OCI-LY1 (cell line): ENCODE results near the gene NPC2.

Experiments
- H2AFZ ChIP-seq: fragments of 200-600 bp; sonication (generic), shearing (Covaris generic); 2 replicates; pipeline ENCODE4 v1.6.0; 2014; ENCODE audit warnings: antibody characterized with exemption, mild to moderate bottlenecking, low read length
- H3F3A ChIP-seq: fragments of 200-600 bp; sonication (generic), shearing (Covaris generic); 2 replicates; pipeline ENCODE4 v1.6.0; 2014; ENCODE audit warnings: mild to moderate bottlenecking, antibody characterized with exemption, low read length, moderate library complexity; ENCODE audit not compliant: insufficient read depth
- H3K27ac ChIP-seq: fragments of 200-600 bp; sonication (generic); 2 replicates; pipeline ENCODE4 v1.5.1; 2014; ENCODE audit warnings: low read length, mixed run types, mild to moderate bottlenecking, low read depth; ENCODE audit not compliant: poor library complexity, severe bottlenecking
- H3K27me3 ChIP-seq: fragments of 200-600 bp; sonication (generic); 2 replicates; pipeline ENCODE4 v1.6.0; 2014; ENCODE audit warnings: antibody characterized with exemption, mild to moderate bottlenecking, low read length, moderate library complexity; ENCODE audit not compliant: insufficient read depth
- H3K36me3 ChIP-seq: fragments of 200-600 bp; sonication (generic); 2 replicates; pipeline ENCODE4 v1.6.1; 2014; ENCODE audit warnings: mild to moderate bottlenecking, antibody characterized with exemption, low read length, moderate library complexity, mixed read lengths; ENCODE audit not compliant: insufficient read depth
- H3K4me1 ChIP-seq: fragments of 200-600 bp; sonication (generic); 2 replicates; pipeline ENCODE4 v1.5.1; 2014; ENCODE audit warnings: mild to moderate bottlenecking, low read length, moderate library complexity; ENCODE audit not compliant: insufficient read depth, severe bottlenecking
- H3K4me2 ChIP-seq: fragments of 200-600 bp; sonication (generic), shearing (Covaris generic); 2 replicates; pipeline ENCODE4 v1.6.1; 2014; ENCODE audit warnings: low read length
- H3K4me3 ChIP-seq: fragments of 200-600 bp; sonication (generic); 2 replicates; pipeline ENCODE4 v1.5.1; 2014; ENCODE audit warnings: low read length, low read depth, mild to moderate bottlenecking, mixed read lengths; ENCODE audit not compliant: poor library complexity, severe bottlenecking
- H3K79me2 ChIP-seq: fragments of 200-600 bp; shearing (Covaris generic); 2 replicates; pipeline ENCODE4 v1.6.1; 2016; ENCODE audit warnings: mixed run types, low read length, mixed read lengths; ENCODE audit not compliant: insufficient read depth
- H3K9ac ChIP-seq: fragments of 200-600 bp; sonication (generic), shearing (Covaris generic); 2 replicates; pipeline ENCODE4 v1.6.1; 2014; ENCODE audit warnings: mild to moderate bottlenecking, low read length, mixed read lengths
- H3K9me2 ChIP-seq: fragments of 200-600 bp; sonication (generic), shearing (Covaris generic); 2 replicates; pipeline ENCODE4 v1.6.1; 2014; ENCODE audit warnings: low read depth, mild to moderate bottlenecking, low read length, mixed read lengths
- H3K9me3 ChIP-seq: fragments of 200-600 bp; shearing (Covaris generic); 2 replicates; pipeline ENCODE4 v1.6.1; 2014; ENCODE audit warnings: low read length, mixed read lengths
- H4K20me1 ChIP-seq: fragments of 200-600 bp; sonication (generic), shearing (Covaris generic); 2 replicates; pipeline ENCODE4 v1.6.0; 2016; ENCODE audit warnings: mild to moderate bottlenecking, low read length; ENCODE audit not compliant: insufficient read depth
- CTCF ChIP-seq: fragments of 200-600 bp; sonication (generic), shearing (Covaris generic); IDR thresholded peaks from 2 replicates; pipeline ENCODE4 v1.5.1; 2017; ENCODE audit warnings: mild to moderate bottlenecking, antibody characterized with exemption, low read length, moderate library complexity, mixed read lengths
- EZH2 ChIP-seq: fragments of 200-600 bp; sonication (generic), shearing (Covaris generic); IDR thresholded peaks from 2 replicates; pipeline ENCODE4 v1.8.0; 2017; ENCODE audit warnings: borderline replicate concordance, mixed run types, mild to moderate bottlenecking, antibody characterized with exemption, low read length, moderate library complexity, mixed read lengths

The NPC2 gene

GRCh38 chr14:74527736-74528280 is 34.7 kb upstream of the NPC2 start:
- Histone ChIP-seq H3K4me3 (no peak overlapping the region), H3K36me3 (no peaks in the 10 kb centered on the region), H3K4me2 (no peak overlapping the region), H3K79me2 (no peaks in the 10 kb centered on the region), H3K9me3 (no peaks in the 10 kb centered on the region), H3K27ac (no peak overlapping the region), H3K27me3 (0 out of 2 replicates have a peak, but pooled peaks cover 4% of the 10 kb centered on the region), H3F3A (no peaks in the 10 kb centered on the region), H3K9ac (no peak overlapping the region), H3K9me2 (no peaks in the 10 kb centered on the region), H3K4me1 (no peaks in the 10 kb centered on the region), H4K20me1 (no peaks in the 10 kb centered on the region), H2AFZ (no peak overlapping the region)
- no peak for TF ChIP-seq CTCF
- no peak for TF ChIP-seq EZH2

DNA sequence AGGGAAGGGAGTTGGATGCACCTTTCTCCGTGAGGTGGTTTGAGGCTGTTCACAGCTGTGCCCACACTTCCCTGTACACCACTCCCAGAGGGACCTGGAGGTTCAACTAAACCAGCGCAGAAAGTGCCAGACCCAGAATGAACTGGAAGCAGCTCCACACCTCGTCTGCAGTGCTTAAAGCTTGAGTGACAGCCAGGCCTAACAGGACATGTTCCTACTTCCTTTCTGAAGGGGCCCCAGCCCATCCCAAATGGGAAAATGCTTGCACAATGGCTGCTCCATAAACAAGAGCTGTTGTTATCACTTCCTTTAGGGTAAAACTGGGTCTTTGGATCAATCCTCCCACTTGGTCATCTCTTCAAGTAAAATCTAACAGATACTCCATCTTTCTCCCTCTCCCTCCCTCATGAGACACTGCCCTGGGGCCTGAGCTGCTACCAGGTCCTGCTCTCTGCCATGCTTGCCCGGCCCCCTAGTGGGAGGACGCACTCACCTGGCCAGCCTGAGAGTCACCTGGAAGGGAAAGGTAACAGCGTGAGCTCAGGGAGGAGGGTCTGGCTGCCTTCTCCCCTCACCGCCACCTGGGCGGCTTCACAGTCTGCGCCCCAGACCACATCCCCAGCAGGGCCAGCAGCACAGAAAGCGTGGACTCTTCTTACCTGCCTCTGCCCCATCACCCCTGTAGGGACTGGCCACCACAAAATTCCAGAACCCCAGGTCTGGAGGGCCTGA is 33.9 kb upstream of the NPC2 start:
- no peak overlapping the region for H2AFZ ChIP-seq
- H4K20me1 ChIP-seq = no peaks in the 10 kb centered on the region
- H3K79me2 ChIP-seq = no peaks in the 10 kb centered on the region
- H3K9me2 ChIP-seq = no peaks in the 10 kb centered on the region
- no peaks in the 10 kb centered on the region for H3K4me1 ChIP-seq
- H3F3A ChIP-seq = no peaks in the 10 kb centered on the region
- 0 out of 2 replicates have a peak, but pooled peaks cover 7% of the 10 kb centered on the region for H3K27me3 ChIP-seq
- TF ChIP-seq EZH2 (no peak), CTCF (no peak)
- H3K9ac ChIP-seq = no peak overlapping the region
- no peak overlapping the region for H3K4me3 ChIP-seq
- no peaks in the 10 kb centered on the region for H3K9me3 ChIP-seq
- no peak overlapping the region for H3K4me2 ChIP-seq
- no peaks in the 10 kb centered on the region for H3K36me3 ChIP-seq
- H3K27ac ChIP-seq = no peak overlapping the region

- Histone ChIP-seq H3F3A (no peaks in the 10 kb centered on the region), H4K20me1 (no peaks in the 10 kb centered on the region), H3K79me2 (no peaks in the 10 kb centered on the region), H3K27me3 (0 out of 2 replicates have a peak, but pooled peaks cover 7% of the 10 kb centered on the region), H3K4me1 (no peaks in the 10 kb centered on the region), H3K9ac (no peak overlapping the region), H3K9me3 (no peaks in the 10 kb centered on the region), H3K36me3 (no peaks in the 10 kb centered on the region), H2AFZ (no peak overlapping the region), H3K4me2 (no peak overlapping the region), H3K9me2 (no peaks in the 10 kb centered on the region), H3K27ac (no peak overlapping the region), H3K4me3 (no peak overlapping the region)
- TF ChIP-seq CTCF (no peak), EZH2 (no peak)
These were observed 32.3 kb upstream of the NPC2 start for GRCh38 chr14:74525361-74525851.
